Measurements from ENCODE around the gene YTHDC1.
"Not testable (repeated sequence)": the region's sequence is repeated elsewhere in the genome, so short reads cannot be mapped to it uniquely, and the experiment has no call there.

YTHDC1 gene

DNA sequence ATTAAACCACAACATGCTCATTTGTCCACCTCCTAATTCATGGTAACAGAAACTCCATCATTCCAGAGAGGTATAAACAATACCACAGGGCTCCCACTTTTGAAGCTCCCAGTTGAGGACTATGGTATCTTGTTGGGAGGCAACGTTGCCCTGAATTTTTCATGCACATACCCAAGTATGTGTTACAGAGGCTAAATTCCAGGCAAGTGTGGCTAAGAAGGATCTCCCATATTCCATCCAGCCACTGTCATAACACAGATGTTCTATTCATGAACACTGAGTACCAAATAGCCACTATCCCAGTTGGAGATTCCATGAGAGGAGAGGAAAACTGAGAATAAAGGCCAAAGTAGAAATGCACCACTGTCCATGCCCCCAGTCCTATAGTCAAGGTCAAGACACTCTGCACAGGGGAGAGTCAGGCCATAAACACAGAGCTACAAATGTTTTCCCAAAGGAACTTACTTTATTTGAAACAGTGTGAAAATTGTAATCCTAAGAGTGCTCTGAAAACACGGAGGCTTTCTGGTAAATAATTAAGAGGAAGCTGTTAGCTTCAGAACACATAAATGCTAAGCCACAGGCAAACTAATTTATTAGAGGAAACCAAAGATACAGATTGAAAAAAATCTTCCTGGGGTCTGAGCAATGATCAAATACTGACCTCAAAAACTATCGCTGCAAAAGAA is 62.0 kb downstream of the YTHDC1 start:
- DNase-seq: no peak

GRCh38 chr4:68283714-68284113 is 66.2 kb downstream of the YTHDC1 start:
- no peak for DNase-seq

- DNase-seq: no peak
Observed at GRCh38 chr4:68283095-68283494, 66.8 kb downstream of the YTHDC1 start.

- DNase-seq: not testable (repeated sequence)
Observed at GRCh38 chr4:68281796-68282740, 67.8 kb downstream of the YTHDC1 start.

DNA sequence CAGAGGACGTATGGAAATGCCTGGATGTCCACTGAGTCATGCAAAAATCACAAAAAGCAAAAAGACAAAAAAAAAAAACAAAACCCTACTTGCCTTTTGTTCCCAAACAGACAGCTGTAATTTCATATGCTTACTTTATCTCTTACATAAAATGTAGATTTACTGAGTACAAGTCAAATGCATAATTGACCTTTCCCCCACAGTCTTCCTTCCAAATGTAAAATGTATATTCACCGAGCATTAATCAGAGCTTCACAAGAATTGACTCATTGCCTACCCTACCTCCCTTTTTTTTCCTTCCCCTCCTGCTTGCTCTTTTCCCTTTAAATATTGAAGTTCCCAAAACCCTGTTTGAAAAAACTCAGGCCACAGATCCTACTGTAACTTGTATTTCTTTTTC is 71.9 kb downstream of the YTHDC1 start:
- DNase-seq: no peak

DNA sequence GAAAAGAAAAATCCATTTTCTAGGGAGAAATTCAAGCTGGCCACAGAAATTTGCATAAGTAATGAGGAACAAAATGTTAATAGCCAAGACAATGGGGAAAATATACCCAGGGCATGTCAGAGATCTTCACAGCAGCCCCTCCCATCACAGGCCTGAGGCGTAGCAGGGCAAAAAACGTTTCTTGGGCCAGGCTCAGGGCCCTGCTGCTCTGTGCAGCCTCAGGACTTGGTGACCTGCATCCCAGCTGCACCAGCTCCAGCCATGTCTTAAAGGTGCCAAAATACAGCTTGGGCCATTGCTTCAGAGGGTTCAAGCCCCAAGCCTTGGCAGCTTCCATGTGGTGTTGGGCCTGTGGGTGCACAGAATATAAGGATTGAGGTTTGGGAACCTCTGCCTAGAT is 72.3 kb downstream of the YTHDC1 start:
- no peak for DNase-seq

DNA sequence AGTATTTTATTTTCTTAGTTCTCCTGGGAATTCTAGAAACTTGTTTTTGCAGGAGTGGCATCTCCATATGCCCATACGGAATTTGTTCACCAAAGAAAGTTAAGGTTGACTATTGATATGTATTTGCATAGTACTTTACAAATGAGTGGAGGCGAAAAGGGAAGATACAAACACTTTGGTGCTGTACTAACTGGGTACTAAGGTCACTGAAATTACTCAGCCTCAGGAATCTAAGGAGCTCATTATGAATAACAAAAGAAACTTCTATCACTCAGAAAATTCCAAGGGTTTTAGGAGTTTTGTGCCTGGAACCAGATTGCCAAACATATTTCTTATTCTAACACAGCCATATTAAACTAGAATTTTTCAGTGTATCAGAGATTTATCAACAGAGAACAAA is 77.0 kb downstream of the YTHDC1 start:
- DNase-seq: no peak

DNA sequence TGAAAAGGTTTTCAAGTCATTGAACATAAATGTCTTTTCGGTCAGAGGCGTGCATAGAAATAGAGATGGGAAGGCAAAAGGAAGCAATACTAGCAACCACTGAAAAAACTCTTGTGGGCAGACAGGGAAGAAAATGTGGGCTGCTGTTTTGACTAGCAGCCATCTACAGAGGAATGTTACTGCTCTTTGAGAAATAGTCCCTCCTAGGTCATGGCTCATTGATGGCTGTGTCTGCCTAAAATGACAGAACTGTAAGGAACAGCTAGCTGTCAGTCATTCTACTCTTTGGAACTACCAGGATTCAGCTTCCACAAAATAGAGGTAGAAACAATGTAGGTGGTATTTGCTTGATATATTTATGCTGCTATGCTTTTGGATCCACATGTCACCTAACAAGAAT is 77.5 kb downstream of the YTHDC1 start:
- DNase-seq: no peak

- peak; percentile 31 for DNase-seq
Observed at GRCh38 chr4:68271851-68272357, 78.0 kb downstream of the YTHDC1 start.

DNA sequence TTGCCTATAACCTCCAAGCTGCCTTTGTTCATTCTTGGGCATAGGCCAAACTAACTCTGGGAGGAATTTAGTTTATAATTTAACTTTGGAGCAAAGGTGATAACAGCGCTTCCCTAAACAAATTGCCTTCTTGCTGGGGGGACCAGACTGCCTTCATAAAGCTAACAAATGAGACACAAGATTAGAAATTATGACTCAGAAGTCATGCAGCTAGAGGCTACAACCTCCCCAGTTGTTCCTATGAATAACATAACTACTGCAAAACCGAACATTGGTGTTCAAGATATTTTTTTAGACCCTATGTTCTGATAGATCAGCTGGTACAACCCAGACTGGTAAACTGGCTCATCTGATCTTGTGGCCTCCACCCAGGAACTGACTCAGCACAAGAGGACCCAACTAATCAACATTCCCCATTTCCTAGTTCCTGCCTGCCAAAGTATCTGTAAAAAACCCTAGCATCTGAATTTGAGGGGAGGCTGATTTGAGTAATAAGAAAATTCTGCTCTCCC is 82.4 kb downstream of the YTHDC1 start:
- no peak for DNase-seq

GRCh38 chr4:68264875-68265565 is 84.9 kb downstream of the YTHDC1 start:
- DNase-seq: no peak
